K562 (cell line): ENCODE data around the gene SYT1. TPM values are rescaled to one million over a fixed set of nuclear protein-coding genes. Genes with fewer than 3 reads are reported as not detected.

ENCODE experiments used
- ATAC-seq: fragments of 200-7000 bp; cut with Tn5 transposase; 3 replicates; pipeline ENCODE4 v1.9.1; 2020; ENCODE audit warnings: moderate library complexity
- BruUV-seq: library from RNA; stranded (reverse); fragments of 400-500 nt; replicated peaks from 2 replicates; lab custom pipeline; 2021; lab: Mats Ljungman, UMichigan
- CTCF ChIA-PET: fragments of 300-600 bp; formaldehyde crosslinking; extraction: SDS; loops from one replicate; lab custom pipeline; 2021; ENCODE audit warnings: low intra/inter-chr PET ratio; lab: Yijun Ruan, JAX
- POLR2A ChIA-PET: fragments of 300-600, 350-650 bp; sonication (Branson Sonifier 250); formaldehyde crosslinking; extraction: SDS; loops from one replicate; lab custom pipeline; 2021; ENCODE audit warnings: antibody characterized with exemption, inconsistent platforms; lab: Yijun Ruan, JAX
- DNase-seq, 4 experiments: peaks; one replicate each; pipeline versions ENCODE4 v3.0.0 to v3.0.0-alpha.2; 2011 to 2018; ENCODE audit warnings: low spot score in 3 of 4, mixed read lengths in 3 of 4; ENCODE audit errors: extremely low read depth in 1 of 4
- FAIRE-seq: peaks from 2 replicates; lab custom pipeline; 2011; peaks lifted over from hg19 to GRCh38; lab: Jason Lieb, UNC
- H2AFZ ChIP-seq: 2 replicates; pipeline ENCODE4 v1.6.0; 2011; ENCODE audit warnings: low read depth, low read length, control low read depth, inconsistent platforms
- H3K27ac ChIP-seq: fragments of 200-600 bp; 3 replicates; pipeline ENCODE4 v1.8.0; 2011; ENCODE audit warnings: low read depth, mild to moderate bottlenecking, control low read depth, inconsistent platforms, low read length, moderate library complexity, mixed read lengths; ENCODE audit errors: extremely low read depth
- H3K27me3 ChIP-seq, 2 experiments: fragments of 300-600 bp in 1 of 2; 2 replicates in 1 of 2; 3 replicates in 1 of 2; pipeline versions ENCODE4 v1.6.0 to v1.8.0; 2011; ENCODE audit warnings: inconsistent platforms in 2 of 2, low read length in 2 of 2, mild to moderate bottlenecking in 1 of 2, mixed read lengths in 1 of 2, moderate library complexity in 1 of 2; ENCODE audit not compliant: control insufficient read depth in 2 of 2, insufficient read depth in 2 of 2
- H3K36me3 ChIP-seq: fragments of 300-600 bp; 3 replicates; pipeline ENCODE4 v1.8.0; 2011; ENCODE audit warnings: mild to moderate bottlenecking, low read length, inconsistent platforms; ENCODE audit not compliant: control insufficient read depth, insufficient read depth
- H3K4me1 ChIP-seq, 2 experiments: fragments of 200-600 bp in 1 of 2; replicated peaks in 1 of 2; 2 replicates in 1 of 2; 3 replicates in 1 of 2; pipeline versions ENCODE4 v1.5.1 to v1.8.0; 2011; ENCODE audit warnings: inconsistent platforms in 2 of 2, low read length in 2 of 2, mild to moderate bottlenecking in 1 of 2, mixed read lengths in 1 of 2, moderate library complexity in 1 of 2; ENCODE audit not compliant: control insufficient read depth in 2 of 2, insufficient read depth in 2 of 2
- H3K4me2 ChIP-seq: 2 replicates; pipeline ENCODE4 v1.6.1; 2011; ENCODE audit warnings: low read length, control low read depth, inconsistent platforms, mixed read lengths; ENCODE audit not compliant: insufficient read depth
- H3K4me3 ChIP-seq: fragments of 200-600 bp; sonication (generic), shearing (Covaris generic); 2 replicates; pipeline ENCODE4 v1.5.1; 2016; ENCODE audit warnings: control low read depth, inconsistent platforms
- H3K79me2 ChIP-seq: fragments of 200-600 bp; 3 replicates; pipeline ENCODE4 v1.8.0; 2011; ENCODE audit warnings: low read length, inconsistent platforms; ENCODE audit not compliant: control insufficient read depth, insufficient read depth
- H3K9ac ChIP-seq, 2 experiments: 2 replicates each; pipeline versions ENCODE4 v1.6.0 to v1.6.1; 2011; ENCODE audit warnings: low read depth in 2 of 2, low read length in 2 of 2, control low read depth in 1 of 2, inconsistent platforms in 1 of 2, mild to moderate bottlenecking in 1 of 2, mixed read lengths in 1 of 2; ENCODE audit not compliant: insufficient read depth in 1 of 2
- H3K9me1 ChIP-seq: one replicate; pipeline ENCODE4 v1.6.0; 2011; ENCODE audit warnings: inconsistent platforms, mild to moderate bottlenecking, low read length, moderate library complexity; ENCODE audit not compliant: control insufficient read depth, insufficient read depth
- H3K9me3 ChIP-seq: replicated peaks from 2 replicates; pipeline ENCODE4 v1.5.1; 2011; ENCODE audit warnings: low read depth, low read length, inconsistent platforms; ENCODE audit not compliant: control insufficient read depth, insufficient read depth
- H4K20me1 ChIP-seq: replicated peaks from 2 replicates; pipeline ENCODE4 v1.6.1; 2011; ENCODE audit warnings: low read length, inconsistent platforms, mixed read lengths; ENCODE audit not compliant: control insufficient read depth, insufficient read depth
- ARID3A ChIP-seq: IDR thresholded peaks from 2 replicates; pipeline ENCODE4 v1.6.1; 2012; ENCODE audit warnings: low read depth, low read length, improper control_type of control experiment, borderline replicate concordance
- CUX1 ChIP-seq: fragments of 200-800 bp; sonication (Bioruptor generic); IDR thresholded peaks from 2 replicates; pipeline ENCODE4 v1.6.1; 2016; ENCODE audit warnings: missing genetic modification characterization, missing compliant biosample characterization
- E2F4 ChIP-seq: sonication (generic); formaldehyde crosslinking; IDR thresholded peaks from 2 replicates; pipeline ENCODE4 v1.8.0; 2022; ENCODE audit warnings: mild to moderate bottlenecking, low read depth, missing genetic modification reagents
- ETV1 ChIP-seq: fragments of 450-650 bp; conservative IDR thresholded peaks from 2 replicates; pipeline ENCODE4 v1.6.1; 2016; ENCODE audit warnings: missing genetic modification characterization, control low read depth, low read depth, missing compliant biosample characterization
- PTBP1 ChIP-seq: fragments of 200-400 bp; formaldehyde crosslinking; IDR thresholded peaks from 2 replicates; pipeline ENCODE4 v1.6.1; 2017; ENCODE audit warnings: low read depth, low read length
- RBM34 ChIP-seq: fragments of 200-400 bp; formaldehyde crosslinking; IDR thresholded peaks from 2 replicates; pipeline ENCODE4 v1.6.1; 2018; ENCODE audit warnings: low read length, borderline replicate concordance; ENCODE audit not compliant: insufficient read depth
- ZBTB7A ChIP-seq: IDR thresholded peaks from 2 replicates; pipeline ENCODE4 v1.6.1; 2011; ENCODE audit warnings: low read depth, mild to moderate bottlenecking, low read length, moderate library complexity, borderline replicate concordance; ENCODE audit not compliant: control insufficient read depth
- ZNF175 ChIP-seq: fragments of 200-800 bp; sonication (Bioruptor generic); IDR thresholded peaks from 2 replicates; pipeline ENCODE4 v1.6.1; 2016; ENCODE audit warnings: low read depth, mild to moderate bottlenecking, missing genetic modification characterization, missing compliant biosample characterization
- ZNF263 ChIP-seq: sonication (generic); formaldehyde crosslinking; IDR thresholded peaks from 2 replicates; pipeline ENCODE4 v1.8.0; 2022; ENCODE audit warnings: mild to moderate bottlenecking, missing genetic modification reagents, borderline replicate concordance
- ZNF644 ChIP-seq: fragments of 200-800 bp; sonication (Bioruptor generic); IDR thresholded peaks from 2 replicates; pipeline ENCODE4 v1.6.1; 2016; ENCODE audit warnings: low read depth, missing genetic modification characterization, missing compliant biosample characterization
- ZNF77 ChIP-seq: fragments of 250-450 bp; sonication (Bioruptor Pico); IDR thresholded peaks from 2 replicates; pipeline ENCODE4 v1.5.0; 2020
- WGBS: fragments of 100-300 bp; shearing (Covaris generic); methylation state at CpG from one replicate; pipeline ENCODE4 v1.1.6; 2016; ENCODE audit warnings: low coverage, mixed read lengths; ENCODE audit not compliant: insufficient coverage; ENCODE audit errors: missing lambda C conversion rate; 5-methylcytosine and 5-hydroxymethylcytosine counted together
- in situ Hi-C: fragments of 300-500 bp; cut with MboI; formaldehyde crosslinking; loops from 4 replicates; pipeline ENCODE4 v1.15.0; 2018; ENCODE audit warnings: inconsistent platforms, mixed read lengths
- intact Hi-C: fragments of 100-400 bp; cut with micrococcal nuclease; formaldehyde crosslinking; loops from 2 replicates; pipeline ENCODE4 v1.14.2; 2022
- polyA plus RNA-seq, 8 experiments: library from polyadenylated mRNA; depleted of rRNA in 4 of 8; stranded (reverse) in 5 of 8; unstranded in 3 of 8; fragments of >200 nt; fragmentation: Nextera tagmentation in 2 of 8; fragmentation: Illumina TruSeq in 1 of 8; extraction: Ambion mirVana in 2 of 8; extraction: Trizol in 1 of 8; gene quantifications; 2 replicates each; pipeline versions ENCODE4 v1.2.1 to v1.2.3, GENCODE V29; 2011 to 2014; ENCODE audit warnings: inconsistent platforms in 1 of 8, missing spikeins in 1 of 8
- total RNA-seq, 7 experiments: library from RNA; depleted of rRNA in 6 of 7; stranded (reverse); fragments of >200 nt in 6 of 7; fragmentation: Illumina TruSeq in 2 of 7; extraction: Trizol in 2 of 7; gene quantifications; 2 replicates each; pipeline versions ENCODE4 v1.2.1 to v1.2.3, GENCODE V29; 2011 to 2021; ENCODE audit warnings: low replicate concordance in 1 of 7

The SYT1 gene
- total and polyA plus RNA-seq, 9 of the 15 experiments (the other 6 are each of a cell fraction or from before 2014, with no cell fraction given) = 0.03 to 0.13 (median 0.07) TPM; not detected in 4

- intact Hi-C loops = no loop called here
- no peaks in the 10 kb centered on the region for H3K9me3 ChIP-seq
- TF ChIP-seq CUX1 (no peak), PTBP1 (no peak), ZNF175 (CRISPR knock-in tag) (no peak), ZNF77 (no peak), RBM34 (no peak), ZNF263 (no peak), ETV1 (tag) (no peak), ZNF644 (tag) (no peak), ARID3A (no peak), E2F4 (CRISPR knock-in tag) (no peak), ZBTB7A (no peak)
Measured at GRCh38 chr12:79356216-79356615, 491.6 kb downstream of the SYT1 start.

More at GRCh38 chr12:79356216-79356615, 491.6 kb downstream of the SYT1 start:
- no TSS peak for BruUV-seq
- H2AFZ ChIP-seq = no peak overlapping the region
- no peaks in the 10 kb centered on the region for H4K20me1 ChIP-seq
- WGBS = 0% methylated on average over 1 of the region's 1 CpG
- no peak overlapping the region for H3K27ac ChIP-seq
- CTCF ChIA-PET = no interaction called here
- no peaks in the 10 kb centered on the region for H3K9me1 ChIP-seq
- FAIRE-seq (no peak), DNase-seq (no peak), ATAC-seq (no peak)
- H3K36me3 ChIP-seq = no peaks in the 10 kb centered on the region
- H3K27me3 ChIP-seq = no peaks in the 10 kb centered on the region
- H3K9ac ChIP-seq = no peak overlapping the region
- POLR2A ChIA-PET = no interaction called here
- no peaks in the 10 kb centered on the region for H3K79me2 ChIP-seq
- no peak overlapping the region for H3K4me2 ChIP-seq
- no peak overlapping the region for H3K4me3 ChIP-seq
- H3K4me1 ChIP-seq = no peaks in the 10 kb centered on the region
- in situ Hi-C loops = no loop called here
